Measurements from ENCODE around the gene CFAP206. TPM values are rescaled to one million over a fixed set of nuclear protein-coding genes. Genes with fewer than 3 reads are reported as not detected.

The CFAP206 gene, protein sequence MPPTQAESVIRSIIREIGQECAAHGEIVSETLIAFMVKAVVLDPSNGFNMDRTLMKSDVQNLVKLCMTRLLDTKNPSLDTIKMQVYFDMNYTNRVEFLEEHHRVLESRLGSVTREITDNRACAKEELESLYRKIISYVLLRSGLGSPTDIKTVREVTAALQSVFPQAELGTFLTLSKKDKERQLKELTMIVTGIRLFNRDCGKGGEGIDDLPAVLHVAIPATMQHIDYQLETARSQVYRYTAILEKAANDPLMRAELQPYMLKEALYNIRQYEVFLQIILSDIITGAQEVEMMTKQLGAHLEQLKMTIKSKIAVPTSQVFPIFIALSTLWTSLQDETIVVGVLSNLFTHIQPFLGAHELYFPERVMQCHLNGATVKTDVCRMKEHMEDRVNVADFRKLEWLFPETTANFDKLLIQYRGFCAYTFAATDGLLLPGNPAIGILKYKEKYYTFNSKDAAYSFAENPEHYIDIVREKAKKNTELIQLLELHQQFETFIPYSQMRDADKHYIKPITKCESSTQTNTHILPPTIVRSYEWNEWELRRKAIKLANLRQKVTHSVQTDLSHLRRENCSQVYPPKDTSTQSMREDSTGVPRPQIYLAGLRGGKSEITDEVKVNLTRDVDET
- 0.50 and 0.59 TPM in 2 replicates for total RNA-seq

GRCh38 chr6:87407901-87408720 lies at the start of gene CFAP206:
Gene CFAP206 (plus strand): TSS chr6:87407972. CDS start chr6:87409840, 1,868 bp downstream.

DNA sequence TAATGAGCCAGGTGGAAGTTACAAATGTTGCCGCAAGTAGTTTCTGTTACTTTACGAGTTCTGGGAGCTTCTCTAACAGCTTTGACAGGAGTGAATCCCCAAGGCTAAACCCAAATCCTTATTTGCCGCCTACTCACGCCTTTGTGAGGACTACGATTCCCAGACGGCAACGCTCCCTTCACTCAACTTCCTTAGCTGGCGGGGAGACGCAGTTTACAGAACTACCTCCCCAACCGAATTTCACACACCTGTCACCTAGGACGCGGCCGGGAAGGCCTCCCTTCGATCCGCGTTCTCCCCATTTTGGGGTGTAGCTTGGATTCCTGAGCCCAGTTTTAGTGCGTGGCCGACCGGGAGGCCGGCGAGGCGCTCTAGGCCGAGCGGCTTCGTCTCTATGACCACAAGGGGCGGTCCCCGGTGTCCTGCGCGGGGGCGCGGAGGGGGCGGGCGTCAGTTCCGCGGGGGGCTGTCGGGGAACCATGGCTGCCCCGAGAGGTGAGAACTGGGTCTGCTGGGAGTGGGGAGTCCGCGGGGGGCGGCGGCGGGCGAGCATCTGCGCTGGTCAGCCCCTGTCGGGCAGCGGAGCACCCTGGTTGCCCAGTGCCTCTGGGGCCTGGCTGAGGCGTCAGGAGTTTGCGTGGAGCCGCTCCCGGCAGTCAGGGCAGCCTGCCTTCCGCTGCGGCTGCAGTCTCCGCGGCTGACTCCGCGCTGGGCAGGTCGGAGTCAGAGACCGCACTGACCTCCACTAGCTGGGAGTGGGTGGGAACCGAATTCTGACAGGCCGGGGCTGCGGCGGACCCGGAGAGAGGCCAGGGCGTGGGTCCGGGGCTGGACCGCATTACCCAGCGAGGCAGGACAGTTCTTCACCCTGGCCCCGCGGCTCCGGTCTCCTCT lies 65.0 kb downstream of the CFAP206 start, which contains the start of gene SLC35A1:
TSS of gene SLC35A1 (plus strand) at position 450 of the 894 bp plus-strand sequence. CDS start at position 480, 30 bp downstream.

Other genes starting within 250 kb of the CFAP206 start
- gene SMIM8, start 85.4 kb upstream of the CFAP206 start, total RNA-seq: 3.2 and 5.3 TPM in 2 replicates
- not detected in 2 replicates for gene GJB7, start 78.7 kb upstream of the CFAP206 start, total RNA-seq
- 1.2 and 1.7 TPM in 2 replicates for gene C6orf163, start 63.2 kb upstream of the CFAP206 start, total RNA-seq
- gene SLC35A1, start 65.0 kb downstream of the CFAP206 start, total RNA-seq: 16.5 and 23.7 TPM in 2 replicates
- gene RARS2, start 182.0 kb downstream of the CFAP206 start, total RNA-seq: 34.3 and 42.2 TPM in 2 replicates
- gene ORC3, start 182.2 kb downstream of the CFAP206 start, total RNA-seq: 18.7 and 23.1 TPM in 2 replicates